ENCODE measurements around the gene BAHCC1.

- TF ChIP-seq POLR2A (IDR thresholded peaks at IDR 0.05; ENCODE audit: low read length): no peak
- no peak for TF ChIP-seq GATA1 (IDR thresholded peaks at IDR 0.05; ENCODE audit: low read depth, low read length)
Measured at GRCh38 chr17:81457401-81457800, 62.1 kb downstream of the BAHCC1 start.
